GM23248 (cell line): Measurements from ENCODE around the gene OR6V1.
"Not testable (repeated sequence)": the region's sequence is repeated elsewhere in the genome, so short reads cannot be mapped to it uniquely, and the experiment has no call there.

Experiments used
- EZH2 ChIP-seq: fragments of 200-600 bp; sonication (generic); IDR thresholded peaks from 2 replicates; pipeline ENCODE4 v1.6.1; 2018; ENCODE audit warnings: antibody characterized with exemption, mild to moderate bottlenecking; ENCODE audit not compliant: insufficient read depth, poor library complexity, severe bottlenecking
- EZH2phosphoT487 ChIP-seq: fragments of 200-600 bp; sonication (generic); IDR thresholded peaks from 2 replicates; pipeline ENCODE4 v1.6.1; 2018; ENCODE audit warnings: antibody characterized with exemption, moderate library complexity, mild to moderate bottlenecking, low read depth; ENCODE audit not compliant: insufficient read depth

GRCh38 chr7:143099579-143099978, 47.4 kb downstream of the OR6V1 start:
- TF ChIP-seq EZH2, EZH2phosphoT487: not testable (repeated sequence)
